ENCODE results near the gene DCDC2C. TPM values are rescaled to one million over a fixed set of nuclear protein-coding genes. Genes with fewer than 3 reads are reported as not detected.

Gene DCDC2C
- total and polyA plus RNA-seq, 2 experiments from 2014 or later: 0.45 TPM; not detected in 1

- no peaks in the 10 kb centered on the region for H3K4me1 ChIP-seq (ENCODE audit: insufficient read depth)
- no peaks in the 10 kb centered on the region for H3K79me2 ChIP-seq (replicated peaks; ENCODE audit: insufficient read depth)
- H2AFZ ChIP-seq: no peak overlapping the region
- H3K36me3 ChIP-seq (ENCODE audit: insufficient read depth): no peaks in the 10 kb centered on the region
- ATAC-seq (no peak), DNase-seq (ENCODE audit: low spot score) (no peak)
- H3K36me3 Mint-ChIP-seq (ENCODE audit: low read depth): no peaks in the 10 kb centered on the region; the same call in 2 of the 3 replicates
- H3K4me3 Mint-ChIP-seq: no peak overlapping the region
- no peaks in the 10 kb centered on the region for H3K27me3 ChIP-seq (ENCODE audit: insufficient read depth)
- H4K20me1 ChIP-seq (replicated peaks; ENCODE audit: insufficient read depth): no peaks in the 10 kb centered on the region
- no peak overlapping the region for H3K4me3 ChIP-seq
- peaks cover 69% of the 10 kb centered on the region for H3K9me3 Mint-ChIP-seq
- H3K4me2 ChIP-seq: no peak overlapping the region
- H3K27ac ChIP-seq (ENCODE audit: low read depth): no peak overlapping the region
- peaks cover 5% of the 10 kb centered on the region for H3K4me1 Mint-ChIP-seq
- peaks cover under 1% of the 10 kb centered on the region for H3K27me3 Mint-ChIP-seq (ENCODE audit: insufficient read depth, low read depth, poor library complexity)
- H3F3A ChIP-seq (replicated peaks; ENCODE audit: low read depth): no peaks in the 10 kb centered on the region
- no peaks in the 10 kb centered on the region for H3K9me2 ChIP-seq (ENCODE audit: insufficient read depth)
- no peak overlapping the region for H3K27ac Mint-ChIP-seq
- no peak for TF ChIP-seq POLR2AphosphoS5 (IDR thresholded peaks at IDR 0.05; ENCODE audit: low read depth)
- TF ChIP-seq, protein P1, sequence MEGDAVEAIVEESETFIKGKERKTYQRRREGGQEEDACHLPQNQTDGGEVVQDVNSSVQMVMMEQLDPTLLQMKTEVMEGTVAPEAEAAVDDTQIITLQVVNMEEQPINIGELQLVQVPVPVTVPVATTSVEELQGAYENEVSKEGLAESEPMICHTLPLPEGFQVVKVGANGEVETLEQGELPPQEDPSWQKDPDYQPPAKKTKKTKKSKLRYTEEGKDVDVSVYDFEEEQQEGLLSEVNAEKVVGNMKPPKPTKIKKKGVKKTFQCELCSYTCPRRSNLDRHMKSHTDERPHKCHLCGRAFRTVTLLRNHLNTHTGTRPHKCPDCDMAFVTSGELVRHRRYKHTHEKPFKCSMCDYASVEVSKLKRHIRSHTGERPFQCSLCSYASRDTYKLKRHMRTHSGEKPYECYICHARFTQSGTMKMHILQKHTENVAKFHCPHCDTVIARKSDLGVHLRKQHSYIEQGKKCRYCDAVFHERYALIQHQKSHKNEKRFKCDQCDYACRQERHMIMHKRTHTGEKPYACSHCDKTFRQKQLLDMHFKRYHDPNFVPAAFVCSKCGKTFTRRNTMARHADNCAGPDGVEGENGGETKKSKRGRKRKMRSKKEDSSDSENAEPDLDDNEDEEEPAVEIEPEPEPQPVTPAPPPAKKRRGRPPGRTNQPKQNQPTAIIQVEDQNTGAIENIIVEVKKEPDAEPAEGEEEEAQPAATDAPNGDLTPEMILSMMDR (conservative IDR thresholded peaks at IDR 0.05; ENCODE audit: low read depth in 2 of 2): no peak
- TF ChIP-seq CREB1 (CRISPR knock-in tag; IDR thresholded peaks at IDR 0.05; ENCODE audit: low read depth): no peak
- TF ChIP-seq NANOG (IDR thresholded peaks at IDR 0.05; ENCODE audit: borderline replicate concordance): no peak
- TF ChIP-seq, protein P2, sequence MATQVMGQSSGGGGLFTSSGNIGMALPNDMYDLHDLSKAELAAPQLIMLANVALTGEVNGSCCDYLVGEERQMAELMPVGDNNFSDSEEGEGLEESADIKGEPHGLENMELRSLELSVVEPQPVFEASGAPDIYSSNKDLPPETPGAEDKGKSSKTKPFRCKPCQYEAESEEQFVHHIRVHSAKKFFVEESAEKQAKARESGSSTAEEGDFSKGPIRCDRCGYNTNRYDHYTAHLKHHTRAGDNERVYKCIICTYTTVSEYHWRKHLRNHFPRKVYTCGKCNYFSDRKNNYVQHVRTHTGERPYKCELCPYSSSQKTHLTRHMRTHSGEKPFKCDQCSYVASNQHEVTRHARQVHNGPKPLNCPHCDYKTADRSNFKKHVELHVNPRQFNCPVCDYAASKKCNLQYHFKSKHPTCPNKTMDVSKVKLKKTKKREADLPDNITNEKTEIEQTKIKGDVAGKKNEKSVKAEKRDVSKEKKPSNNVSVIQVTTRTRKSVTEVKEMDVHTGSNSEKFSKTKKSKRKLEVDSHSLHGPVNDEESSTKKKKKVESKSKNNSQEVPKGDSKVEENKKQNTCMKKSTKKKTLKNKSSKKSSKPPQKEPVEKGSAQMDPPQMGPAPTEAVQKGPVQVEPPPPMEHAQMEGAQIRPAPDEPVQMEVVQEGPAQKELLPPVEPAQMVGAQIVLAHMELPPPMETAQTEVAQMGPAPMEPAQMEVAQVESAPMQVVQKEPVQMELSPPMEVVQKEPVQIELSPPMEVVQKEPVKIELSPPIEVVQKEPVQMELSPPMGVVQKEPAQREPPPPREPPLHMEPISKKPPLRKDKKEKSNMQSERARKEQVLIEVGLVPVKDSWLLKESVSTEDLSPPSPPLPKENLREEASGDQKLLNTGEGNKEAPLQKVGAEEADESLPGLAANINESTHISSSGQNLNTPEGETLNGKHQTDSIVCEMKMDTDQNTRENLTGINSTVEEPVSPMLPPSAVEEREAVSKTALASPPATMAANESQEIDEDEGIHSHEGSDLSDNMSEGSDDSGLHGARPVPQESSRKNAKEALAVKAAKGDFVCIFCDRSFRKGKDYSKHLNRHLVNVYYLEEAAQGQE (IDR thresholded peaks at IDR 0.05; ENCODE audit: unreplicated experiment): no peak
- no peak for TF ChIP-seq EZH2phosphoT487 (IDR thresholded peaks at IDR 0.05; ENCODE audit: unreplicated experiment)
- TF ChIP-seq JUNB (IDR thresholded peaks at IDR 0.05; ENCODE audit: unreplicated experiment): no peak
- TF ChIP-seq ETS1 (IDR thresholded peaks at IDR 0.05): no peak
- no peak for TF ChIP-seq ZNF114 (CRISPR knock-in tag; IDR thresholded peaks at IDR 0.05)
- TF ChIP-seq EZH2 (IDR thresholded peaks at IDR 0.05; ENCODE audit: low read depth, unreplicated experiment): no peak
- no peak for TF ChIP-seq ZNF331 (CRISPR knock-in tag; IDR thresholded peaks at IDR 0.05; ENCODE audit: low read depth)
- TF ChIP-seq ZNF462 (CRISPR knock-in tag; IDR thresholded peaks at IDR 0.05): no peak
- no peak for TF ChIP-seq STAT1 (IDR thresholded peaks at IDR 0.05; ENCODE audit: unreplicated experiment)
Observed at GRCh38 chr2:3777966-3778365, 74.6 kb downstream of the DCDC2C start.

All from GM23338 (cell line).